H9 (cell line): ENCODE measurements around the gene STAC. TPM values are rescaled to one million over a fixed set of nuclear protein-coding genes. Genes with fewer than 3 reads are reported as not detected.

ENCODE experiments used
- DNase-seq: peaks from one replicate; pipeline ENCODE4 v3.0.0-alpha.2; 2017
- H2AFZ ChIP-seq: one replicate; pipeline ENCODE4 v1.6.1; 2013; ENCODE audit warnings: mild to moderate bottlenecking, low read length, control low read depth, moderate library complexity
- H2AK5ac ChIP-seq: 2 replicates; pipeline ENCODE4 v1.6.1; 2013; ENCODE audit warnings: low read length, control low read depth, mixed read lengths; ENCODE audit not compliant: insufficient read length
- H2BK120ac ChIP-seq: one replicate; pipeline ENCODE4 v1.6.1; 2013; ENCODE audit warnings: low read depth, mild to moderate bottlenecking, low read length, control low read depth, inconsistent platforms; ENCODE audit not compliant: poor library complexity, severe bottlenecking
- H2BK12ac ChIP-seq: 2 replicates; pipeline ENCODE4 v1.6.1; 2013; ENCODE audit warnings: low read length, control low read depth, mixed read lengths, low read depth; ENCODE audit not compliant: insufficient read length
- H2BK15ac ChIP-seq: 2 replicates; pipeline ENCODE4 v1.6.1; 2013; ENCODE audit warnings: low read depth, low read length, control low read depth
- H2BK20ac ChIP-seq: one replicate; pipeline ENCODE4 v1.6.1; 2013; ENCODE audit warnings: low read depth, mild to moderate bottlenecking, low read length, control low read depth, inconsistent platforms; ENCODE audit not compliant: poor library complexity, severe bottlenecking
- H2BK5ac ChIP-seq: 2 replicates; pipeline ENCODE4 v1.6.1; 2013; ENCODE audit warnings: low read length, control low read depth, mixed read lengths; ENCODE audit not compliant: insufficient read length
- H3K14ac ChIP-seq: 2 replicates; pipeline ENCODE4 v1.6.1; 2013; ENCODE audit warnings: low read length, control low read depth; ENCODE audit not compliant: insufficient read depth
- H3K18ac ChIP-seq: 2 replicates; pipeline ENCODE4 v1.6.1; 2013; ENCODE audit warnings: low read depth, mild to moderate bottlenecking, mixed read lengths, low read length, control low read depth; ENCODE audit not compliant: insufficient read length
- H3K23ac ChIP-seq: 2 replicates; pipeline ENCODE4 v1.6.1; 2013; ENCODE audit warnings: low read length, control low read depth, mixed read lengths, low read depth; ENCODE audit not compliant: insufficient read length
- H3K23me2 ChIP-seq: 2 replicates; pipeline ENCODE4 v1.6.1; 2013; ENCODE audit warnings: low read depth, mild to moderate bottlenecking, mixed read lengths, low read length, control low read depth; ENCODE audit not compliant: insufficient read length, poor library complexity, severe bottlenecking
- H3K27ac ChIP-seq: 2 replicates; pipeline ENCODE4 v1.5.1; 2013; ENCODE audit warnings: low read length, control low read depth, mixed read lengths, low read depth; ENCODE audit not compliant: insufficient read length
- H3K27me3 ChIP-seq: 2 replicates; pipeline ENCODE4 v1.6.1; 2013; ENCODE audit warnings: low read length, control low read depth, inconsistent platforms; ENCODE audit not compliant: insufficient read depth
- H3K4ac ChIP-seq: 2 replicates; pipeline ENCODE4 v1.6.1; 2013; ENCODE audit warnings: low read depth, mild to moderate bottlenecking, control low read depth, inconsistent platforms, low read length, moderate library complexity
- H3K4me1 ChIP-seq: 2 replicates; pipeline ENCODE4 v1.6.1; 2013; ENCODE audit warnings: low read length, control low read depth, inconsistent platforms; ENCODE audit not compliant: insufficient read depth
- H3K4me2 ChIP-seq: 2 replicates; pipeline ENCODE4 v1.6.1; 2013; ENCODE audit warnings: low read length, control low read depth, mixed read lengths; ENCODE audit not compliant: insufficient read length, insufficient read depth
- H3K56ac ChIP-seq: 2 replicates; pipeline ENCODE4 v1.6.1; 2013; ENCODE audit warnings: low read depth, mild to moderate bottlenecking, mixed read lengths, low read length, control low read depth; ENCODE audit not compliant: insufficient read length
- H3K79me1 ChIP-seq: 2 replicates; pipeline ENCODE4 v1.6.1; 2013; ENCODE audit warnings: low read depth, mild to moderate bottlenecking, moderate library complexity, low read length, control low read depth, inconsistent platforms; ENCODE audit not compliant: insufficient read depth, poor library complexity, severe bottlenecking
- H3K79me2 ChIP-seq: 2 replicates; pipeline ENCODE4 v1.6.1; 2013; ENCODE audit warnings: low read length, control low read depth, inconsistent platforms; ENCODE audit not compliant: insufficient read depth
- H3K9ac ChIP-seq: 2 replicates; pipeline ENCODE4 v1.6.1; 2013; ENCODE audit warnings: low read length, control low read depth, mixed read lengths; ENCODE audit not compliant: insufficient read length; ENCODE audit errors: extremely low read depth
- H3K9me3 ChIP-seq: one replicate; pipeline ENCODE4 v1.6.1; 2013; ENCODE audit warnings: low read depth, low read length, inconsistent platforms; ENCODE audit not compliant: control insufficient read depth
- H3T11ph ChIP-seq: one replicate; pipeline ENCODE4 v1.6.1; 2013; ENCODE audit warnings: mild to moderate bottlenecking, low read length, control low read depth, inconsistent platforms
- H4K20me1 ChIP-seq: one replicate; pipeline ENCODE4 v1.6.1; 2013; ENCODE audit not compliant: control insufficient read depth, insufficient read length, insufficient read depth
- H4K5ac ChIP-seq: 2 replicates; pipeline ENCODE4 v1.6.1; 2013; ENCODE audit warnings: low read depth, mild to moderate bottlenecking, mixed read lengths, low read length, control low read depth; ENCODE audit not compliant: insufficient read length
- H4K8ac ChIP-seq: replicated peaks from 2 replicates; pipeline ENCODE4 v1.6.1; 2013; ENCODE audit warnings: low read length, control low read depth, mixed read lengths, low read depth; ENCODE audit not compliant: insufficient read length
- H4K91ac ChIP-seq: 2 replicates; pipeline ENCODE4 v1.6.1; 2013; ENCODE audit warnings: low read depth, mild to moderate bottlenecking, moderate library complexity, mixed read lengths, low read length, control low read depth; ENCODE audit not compliant: insufficient read length
- H3K27ac Mint-ChIP-seq, 3 experiments: 2 replicates in 2 of 3; 3 replicates in 1 of 3; pipeline ENCODE4 v1.8.0; 2020 to 2021; ENCODE audit warnings: mixed read lengths in 3 of 3, mild to moderate bottlenecking in 1 of 3, moderate library complexity in 1 of 3
- H3K27me3 Mint-ChIP-seq: 2 replicates; pipeline ENCODE4 v1.8.0; 2021; ENCODE audit warnings: low read depth, mild to moderate bottlenecking, moderate library complexity, mixed read lengths
- H3K36me3 Mint-ChIP-seq, 3 experiments: 2 replicates in 2 of 3; 3 replicates in 1 of 3; pipeline ENCODE4 v1.8.0; 2020 to 2021; ENCODE audit warnings: low read depth in 3 of 3, mixed read lengths in 3 of 3; ENCODE audit not compliant: insufficient read depth in 1 of 3
- H3K4me1 Mint-ChIP-seq, 2 experiments: 2 replicates each; pipeline ENCODE4 v1.8.0; 2020; ENCODE audit warnings: mixed read lengths in 2 of 2
- H3K4me3 Mint-ChIP-seq, 2 experiments: 2 replicates in 1 of 2; 3 replicates in 1 of 2; pipeline ENCODE4 v1.8.0; 2020 to 2021; ENCODE audit warnings: mild to moderate bottlenecking in 2 of 2, mixed read lengths in 2 of 2, moderate library complexity in 1 of 2
- H3K9me3 Mint-ChIP-seq, 2 experiments: 2 replicates in 1 of 2; 3 replicates in 1 of 2; pipeline ENCODE4 v1.8.0; 2020; ENCODE audit warnings: mild to moderate bottlenecking in 2 of 2, mixed read lengths in 2 of 2, moderate library complexity in 1 of 2
- WGBS: extraction: QIAGEN DNeasy Blood & Tissue Kit; methylation state at CpG from one replicate; pipeline ENCODE4 v1.1.7; 2013; ENCODE audit warnings: missing lambda C conversion rate, low lambda C conversion rate, mixed read lengths; ENCODE audit not compliant: insufficient read length; ENCODE audit errors: extremely low coverage; 5-methylcytosine and 5-hydroxymethylcytosine counted together
- total RNA-seq: library from RNA; stranded (reverse); gene quantifications from 2 replicates; pipeline ENCODE4 v1.2.1, GENCODE V29; 2021
- TF ChIP-seq, protein P1 (sequence below): fragments of 200-600 bp; sonication (generic); conservative IDR thresholded peaks from 3 replicates; pipeline ENCODE4 v1.8.0; 2021; ENCODE audit warnings: antibody characterized with exemption, mild to moderate bottlenecking

Gene STAC
- total RNA-seq, 1 experiment from 2014 or later, result 3.0 TPM

- Histone ChIP-seq H3K56ac (no peak overlapping the region), H4K20me1 (no peaks in the 10 kb centered on the region), H2BK15ac (no peak overlapping the region), H3K79me1 (no peaks in the 10 kb centered on the region), H3K27me3 (no peaks in the 10 kb centered on the region), H3K23ac (no peak overlapping the region), H3K14ac (no peak overlapping the region), H4K91ac (no peak overlapping the region), H3K27ac (no peak overlapping the region), H3K4me2 (no peak overlapping the region), H3K18ac (no peak overlapping the region), H2BK12ac (no peak overlapping the region), H2BK120ac (no peak overlapping the region), H3K4ac (no peak overlapping the region), H2AFZ (no peak overlapping the region), H3K23me2 (no peaks in the 10 kb centered on the region), H3K4me1 (no peaks in the 10 kb centered on the region), H3K9ac (no peak overlapping the region), H3K79me2 (no peaks in the 10 kb centered on the region), H3T11ph (no peak overlapping the region), H4K8ac (no peak overlapping the region), H2AK5ac (no peak overlapping the region), H2BK5ac (no peak overlapping the region), H2BK20ac (no peak overlapping the region), H3K9me3 (no peaks in the 10 kb centered on the region), H4K5ac (no peak overlapping the region)
- Mint-ChIP-seq H3K36me3 (peaks cover 11 to 18% (median 16%) of the 10 kb centered on the region in 3 experiments; a peak in 5 of 7 replicates), H3K4me1 (no peaks in the 10 kb centered on the region), H3K27me3 (no peaks in the 10 kb centered on the region), H3K9me3 (peaks cover 0 to under 1% of the 10 kb centered on the region in 2 experiments; a peak in 1 of 5 replicates), H3K4me3 (no peak overlapping the region), H3K27ac (no peak overlapping the region)
- no peak for DNase-seq
- no CpG with 5 or more reads among the region's 2 CpGs for WGBS
- TF ChIP-seq, protein P1, sequence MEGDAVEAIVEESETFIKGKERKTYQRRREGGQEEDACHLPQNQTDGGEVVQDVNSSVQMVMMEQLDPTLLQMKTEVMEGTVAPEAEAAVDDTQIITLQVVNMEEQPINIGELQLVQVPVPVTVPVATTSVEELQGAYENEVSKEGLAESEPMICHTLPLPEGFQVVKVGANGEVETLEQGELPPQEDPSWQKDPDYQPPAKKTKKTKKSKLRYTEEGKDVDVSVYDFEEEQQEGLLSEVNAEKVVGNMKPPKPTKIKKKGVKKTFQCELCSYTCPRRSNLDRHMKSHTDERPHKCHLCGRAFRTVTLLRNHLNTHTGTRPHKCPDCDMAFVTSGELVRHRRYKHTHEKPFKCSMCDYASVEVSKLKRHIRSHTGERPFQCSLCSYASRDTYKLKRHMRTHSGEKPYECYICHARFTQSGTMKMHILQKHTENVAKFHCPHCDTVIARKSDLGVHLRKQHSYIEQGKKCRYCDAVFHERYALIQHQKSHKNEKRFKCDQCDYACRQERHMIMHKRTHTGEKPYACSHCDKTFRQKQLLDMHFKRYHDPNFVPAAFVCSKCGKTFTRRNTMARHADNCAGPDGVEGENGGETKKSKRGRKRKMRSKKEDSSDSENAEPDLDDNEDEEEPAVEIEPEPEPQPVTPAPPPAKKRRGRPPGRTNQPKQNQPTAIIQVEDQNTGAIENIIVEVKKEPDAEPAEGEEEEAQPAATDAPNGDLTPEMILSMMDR, result no peak
Measured at GRCh38 chr3:36505393-36505792, 125.1 kb downstream of the STAC start.
